GM19240 (cell line): ENCODE data around the gene PLCB4.

Source experiments
- DNase-seq: peaks from one replicate; pipeline ENCODE4 v3.0.0; 2011; ENCODE audit warnings: low spot score; ENCODE audit not compliant: insufficient read length

The PLCB4 gene

DNA sequence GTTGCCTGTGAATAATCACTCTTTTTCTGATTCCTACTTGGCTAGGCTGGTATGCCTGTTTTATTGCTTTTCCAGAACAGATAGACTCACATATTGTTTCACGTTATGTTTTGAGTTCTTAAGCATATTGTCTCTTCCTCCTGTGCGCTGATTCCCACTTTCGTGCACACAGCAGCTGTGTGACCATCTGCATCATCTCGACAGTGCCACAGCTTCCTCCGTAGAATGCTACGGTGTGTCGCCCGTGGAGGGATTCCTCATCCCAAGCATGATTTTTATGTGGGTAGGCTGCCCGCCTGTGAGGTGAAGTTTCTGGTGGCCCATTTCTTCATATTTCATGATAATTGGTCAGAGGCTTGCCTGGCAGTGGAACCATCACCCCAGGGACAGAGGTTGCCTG is 31.8 kb downstream of the PLCB4 start:
- no peak for DNase-seq

DNA sequence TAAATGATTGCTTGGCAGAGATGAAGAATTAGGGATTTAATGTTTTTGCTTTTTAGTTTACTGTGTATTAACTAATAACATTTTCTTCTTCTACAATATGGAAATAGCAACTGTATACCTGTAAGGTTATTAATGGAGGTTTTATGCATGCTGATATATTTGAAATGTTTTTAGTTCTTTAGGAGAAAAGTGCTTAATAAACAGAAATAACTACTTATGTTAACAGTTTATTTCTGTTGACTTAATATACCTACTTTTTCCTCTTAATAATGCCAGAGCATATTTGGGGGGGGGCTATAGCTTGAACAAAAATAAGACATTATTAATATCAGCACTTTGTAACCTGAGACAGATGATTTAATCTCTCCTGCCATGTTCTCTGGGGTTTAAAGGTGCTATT is 33.6 kb downstream of the PLCB4 start:
- DNase-seq, result no peak

DNA sequence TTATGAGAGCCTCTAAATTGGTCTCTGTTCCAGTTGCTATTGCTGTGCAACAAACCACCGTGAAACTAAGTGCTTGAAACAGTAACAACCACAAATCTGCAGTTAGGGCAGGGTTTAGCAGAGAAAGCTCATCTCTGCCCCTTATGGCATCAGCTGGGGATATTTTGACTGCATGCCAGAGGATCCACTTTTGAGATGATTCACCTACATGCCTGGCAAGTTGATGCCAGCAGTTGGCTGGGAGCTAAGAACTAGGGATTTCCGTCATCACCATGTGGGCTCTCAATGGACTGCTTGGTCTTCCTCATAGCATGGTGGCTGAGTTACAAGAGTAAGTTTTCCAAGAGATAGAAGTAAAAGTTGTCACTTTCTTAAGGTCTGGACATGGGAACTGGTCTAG is 35.1 kb downstream of the PLCB4 start:
- DNase-seq, result no peak

DNA sequence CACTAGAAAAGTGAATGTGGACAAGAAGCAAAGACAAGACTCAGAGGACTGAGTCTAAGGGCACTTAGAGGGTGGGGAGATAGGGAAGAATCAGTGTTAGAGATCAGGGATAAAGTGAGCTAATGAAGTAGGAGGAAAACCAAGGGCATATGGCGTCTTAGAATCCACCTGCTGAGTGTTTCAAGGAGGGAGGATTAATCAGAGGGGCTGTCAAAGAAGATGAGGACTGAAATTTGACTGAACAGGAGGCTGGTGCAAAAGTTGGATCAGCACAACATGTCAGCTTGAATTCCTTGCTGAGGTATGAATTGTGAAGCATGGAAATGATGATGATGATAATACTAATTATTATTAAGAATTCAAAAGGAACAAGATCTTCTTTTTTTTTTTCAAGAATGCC is 39.4 kb downstream of the PLCB4 start:
- no peak for DNase-seq

DNA sequence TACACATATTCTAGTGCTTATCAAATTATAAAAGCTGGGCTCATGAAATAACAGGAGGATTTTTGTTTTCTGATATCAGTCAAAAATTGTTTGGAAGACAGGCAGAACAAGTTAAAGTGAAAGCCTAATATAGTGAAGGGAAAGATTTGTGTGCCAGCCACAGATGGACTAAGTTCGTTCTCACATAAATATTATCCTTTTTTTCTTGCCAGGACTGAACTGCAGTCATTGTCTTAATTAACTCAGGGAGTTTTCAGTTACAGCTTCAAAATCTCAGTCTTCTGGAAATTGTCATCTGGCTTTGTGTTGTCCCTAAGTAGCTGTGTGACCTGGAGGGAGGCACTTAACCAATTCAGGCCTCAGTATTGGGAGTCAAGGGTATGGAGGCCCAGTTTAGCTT is 40.7 kb downstream of the PLCB4 start:
- no peak for DNase-seq

DNA sequence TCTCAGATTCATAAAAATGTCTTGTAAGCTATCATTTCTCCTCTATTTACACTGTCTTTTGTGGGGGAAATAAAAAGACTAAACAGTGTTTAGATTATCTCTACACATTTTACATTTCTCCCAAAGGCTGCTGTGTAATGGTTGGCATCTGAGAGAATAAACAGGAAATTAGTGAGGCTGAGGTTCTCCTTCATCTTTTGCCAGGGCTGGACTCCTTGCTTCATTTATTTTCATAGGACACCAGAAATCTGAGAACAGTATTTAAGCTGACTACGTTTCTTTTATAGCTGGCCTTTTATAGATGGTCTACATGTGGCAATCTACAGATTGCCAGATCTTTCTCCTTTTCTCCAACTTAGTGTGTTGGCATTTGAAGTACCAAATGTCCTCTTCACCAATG is 41.5 kb downstream of the PLCB4 start:
- DNase-seq, result no peak

DNA sequence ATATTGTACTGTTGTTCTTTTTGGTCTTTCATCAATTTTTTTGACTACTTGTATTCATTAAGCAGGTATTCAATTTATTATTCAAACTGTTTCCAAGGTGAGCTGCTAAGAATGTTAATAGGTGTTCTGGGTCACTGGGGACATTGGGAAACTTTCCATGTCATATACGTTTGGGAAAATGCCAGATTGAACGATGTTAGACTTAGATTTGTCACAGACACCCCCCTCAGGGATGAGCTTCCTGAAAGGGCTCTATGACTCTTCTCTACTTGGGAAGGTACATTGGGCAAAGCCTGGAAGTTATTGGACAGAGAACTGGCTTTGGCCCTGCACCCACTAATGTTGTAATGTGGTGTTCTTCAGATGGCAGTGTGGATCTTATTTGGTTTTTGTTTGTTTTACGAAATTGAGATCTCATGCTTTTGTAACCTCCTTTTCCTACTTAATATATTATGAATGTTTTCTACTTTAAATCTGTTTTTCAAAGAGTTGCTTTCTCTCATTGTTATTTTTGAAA is 42.1 kb downstream of the PLCB4 start:
- DNase-seq, result no peak

DNA sequence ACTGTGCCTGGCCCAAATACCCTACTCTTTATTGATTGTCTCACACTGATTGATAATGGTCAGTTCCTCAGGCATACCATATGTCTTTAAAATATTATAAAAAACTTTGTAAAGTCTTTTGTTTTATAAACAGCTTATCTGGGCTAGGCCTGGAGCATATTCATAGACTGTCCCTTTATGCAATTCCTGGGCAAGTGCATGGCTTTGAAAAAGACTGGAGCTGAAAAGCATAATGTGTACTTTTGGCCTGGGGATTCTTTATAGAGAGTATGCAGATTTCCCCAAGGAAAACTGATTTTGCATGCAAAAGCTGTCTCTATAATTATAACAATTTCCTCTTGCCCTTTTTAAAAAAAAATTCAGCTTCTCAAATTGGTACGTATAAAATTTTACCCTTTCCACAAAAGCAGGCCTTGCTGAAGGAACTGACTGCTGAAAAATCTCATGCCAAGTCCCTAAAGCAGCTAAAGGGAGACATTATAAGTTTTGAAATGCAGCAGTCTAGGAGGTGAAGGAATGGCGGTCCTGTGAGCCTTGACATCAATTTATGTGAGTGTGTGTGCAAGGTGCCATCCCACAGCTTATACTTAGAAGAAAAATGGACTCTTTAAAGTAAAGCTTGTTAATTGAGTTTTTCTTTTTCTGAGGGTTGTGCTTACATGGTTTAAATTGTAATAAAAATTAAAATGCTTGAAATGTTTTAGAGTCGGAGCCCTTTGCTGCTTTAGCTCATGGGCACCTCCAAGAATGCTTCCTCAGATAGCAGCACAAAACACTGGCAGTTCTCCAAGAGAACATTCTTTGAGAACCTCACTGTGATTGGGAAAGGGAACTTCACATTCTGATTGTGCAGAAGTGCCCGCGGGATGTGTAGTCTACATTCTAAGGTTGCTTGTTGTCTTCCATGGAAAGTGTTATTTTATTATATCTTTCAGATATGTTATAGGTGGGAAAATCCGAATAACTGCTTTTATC is 43.9 kb downstream of the PLCB4 start:
- DNase-seq, result no peak

DNA sequence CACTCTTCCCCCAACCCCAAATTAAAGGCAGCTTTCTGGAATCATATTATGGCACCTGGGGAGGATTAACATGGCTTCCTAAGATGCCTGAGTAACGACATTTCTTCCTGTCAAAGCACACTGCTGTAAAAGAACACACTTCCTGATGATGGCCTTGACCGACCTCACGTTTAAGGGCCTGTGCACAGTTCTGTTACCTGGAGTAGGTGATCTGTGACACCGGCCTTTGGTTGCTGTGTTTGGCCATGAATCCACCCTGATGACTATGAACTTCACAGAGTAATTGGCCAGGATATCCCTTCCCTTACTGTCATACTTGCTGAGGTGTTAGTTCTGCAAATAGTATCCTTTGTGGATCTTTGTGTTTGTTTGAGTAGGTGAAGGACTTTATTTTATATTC is 45.8 kb downstream of the PLCB4 start:
- DNase-seq, result no peak

DNA sequence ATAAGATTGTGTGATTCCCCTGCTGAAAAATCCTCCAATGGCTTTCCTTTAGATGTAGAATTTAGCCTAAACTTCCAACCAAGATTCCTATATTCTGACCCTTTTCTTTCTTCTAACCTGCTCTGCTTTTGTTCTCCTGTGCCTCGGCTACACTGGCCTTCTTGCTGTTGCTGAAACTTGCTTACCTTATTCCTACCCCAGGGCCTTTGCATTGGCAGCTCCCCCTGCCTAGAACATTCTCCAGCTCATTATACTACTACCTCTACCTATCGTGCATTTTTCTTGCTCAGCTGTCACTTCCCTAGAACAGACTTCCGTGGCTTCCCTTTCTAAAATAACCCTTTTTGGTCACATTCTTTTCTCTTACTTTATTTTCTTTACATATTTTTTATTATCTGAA is 48.7 kb downstream of the PLCB4 start:
- no peak for DNase-seq

DNA sequence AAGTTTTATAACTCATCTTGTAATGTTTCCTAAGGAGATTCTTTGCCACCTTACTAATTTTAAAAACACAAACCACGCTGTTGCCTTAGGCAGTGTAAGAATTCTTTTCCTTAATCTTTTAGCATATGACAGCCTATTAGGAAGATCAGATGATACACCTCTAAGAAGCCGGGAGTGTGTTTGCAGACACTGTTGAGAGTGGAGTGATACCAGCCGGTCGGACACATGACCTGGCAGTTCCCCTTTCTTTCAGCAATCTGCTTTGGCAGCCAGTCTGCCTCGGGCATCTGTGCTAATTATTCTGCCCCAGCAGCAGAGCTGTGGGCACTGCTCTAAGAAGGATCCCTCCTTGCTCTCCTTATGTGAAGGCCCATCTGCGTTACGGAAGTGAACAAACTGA is 50.9 kb downstream of the PLCB4 start:
- DNase-seq, result no peak

DNA sequence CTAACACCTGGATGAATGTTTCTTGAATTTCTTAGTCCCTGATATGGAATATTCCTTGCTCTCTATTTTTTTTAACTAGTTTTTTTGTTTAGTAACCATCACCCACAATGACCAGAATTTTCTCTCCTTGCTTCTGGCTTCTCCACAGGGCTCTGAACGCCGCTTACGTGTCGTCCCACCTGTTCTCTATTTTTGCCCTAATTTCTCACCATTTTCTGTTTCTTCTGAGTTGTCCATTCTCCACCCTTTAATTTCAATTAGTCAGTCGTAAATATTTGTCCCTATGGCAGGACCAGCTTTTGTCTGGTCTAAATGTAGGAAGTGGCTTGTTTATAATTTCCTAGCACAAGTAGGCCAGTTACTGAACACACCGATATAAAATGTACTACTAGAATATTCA is 52.3 kb downstream of the PLCB4 start:
- DNase-seq, result no peak

DNA sequence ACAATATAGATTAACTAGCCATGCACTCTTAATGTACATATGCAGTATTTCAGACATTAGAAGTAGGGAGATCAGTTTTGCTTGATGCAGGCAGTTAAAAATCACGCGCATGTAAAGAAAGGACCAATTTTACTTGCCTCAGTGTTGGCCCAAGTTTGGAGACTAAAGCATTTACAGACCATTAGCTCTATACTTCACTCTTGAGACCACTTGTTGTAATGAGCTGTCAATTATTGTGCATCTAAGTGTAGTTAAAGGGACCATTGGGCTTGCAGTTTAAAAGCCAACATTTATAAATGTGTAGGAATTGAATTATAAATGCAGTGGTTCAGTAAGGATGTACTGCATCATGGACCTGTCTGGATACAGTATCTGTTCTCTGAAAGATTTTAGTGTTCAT is 53.7 kb downstream of the PLCB4 start:
- DNase-seq, result no peak

DNA sequence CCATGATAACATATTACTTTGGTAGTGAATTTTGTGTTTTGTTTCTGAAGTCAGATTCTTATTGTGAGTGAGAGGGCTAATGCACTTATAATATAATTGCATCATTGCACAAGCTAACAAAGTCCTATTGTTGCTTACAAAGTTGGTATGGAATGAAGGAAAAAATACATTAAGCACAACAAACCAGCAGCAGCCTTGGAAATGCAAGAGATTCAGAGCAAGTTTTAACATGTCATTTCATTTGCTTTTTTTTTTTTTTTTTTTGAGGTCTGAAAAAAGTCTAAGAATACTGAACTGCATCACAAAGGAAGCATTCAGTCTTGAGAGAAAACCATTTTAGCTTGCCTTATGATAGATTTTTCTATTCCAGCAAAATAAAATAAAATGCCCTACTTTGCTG is 57.6 kb downstream of the PLCB4 start:
- DNase-seq, result no peak

DNA sequence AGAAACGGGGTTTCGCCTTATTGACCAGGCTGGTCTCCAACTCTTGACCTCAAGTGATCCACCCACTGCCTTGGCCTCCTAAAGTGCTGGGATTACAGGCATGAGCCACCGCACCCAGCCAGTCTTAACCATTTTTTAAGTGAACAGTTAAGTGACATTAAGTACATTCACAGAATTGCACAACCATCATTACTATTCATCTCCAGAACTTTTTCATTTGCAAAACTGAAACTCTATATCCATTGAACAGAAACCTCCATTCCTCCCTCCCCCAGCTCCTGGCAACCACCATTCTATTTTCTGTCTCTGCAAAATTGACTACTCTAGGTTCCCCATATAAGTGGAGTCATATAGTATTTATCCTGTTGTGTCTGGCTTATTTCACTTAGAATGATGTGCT is 59.7 kb downstream of the PLCB4 start:
- DNase-seq, result no peak

DNA sequence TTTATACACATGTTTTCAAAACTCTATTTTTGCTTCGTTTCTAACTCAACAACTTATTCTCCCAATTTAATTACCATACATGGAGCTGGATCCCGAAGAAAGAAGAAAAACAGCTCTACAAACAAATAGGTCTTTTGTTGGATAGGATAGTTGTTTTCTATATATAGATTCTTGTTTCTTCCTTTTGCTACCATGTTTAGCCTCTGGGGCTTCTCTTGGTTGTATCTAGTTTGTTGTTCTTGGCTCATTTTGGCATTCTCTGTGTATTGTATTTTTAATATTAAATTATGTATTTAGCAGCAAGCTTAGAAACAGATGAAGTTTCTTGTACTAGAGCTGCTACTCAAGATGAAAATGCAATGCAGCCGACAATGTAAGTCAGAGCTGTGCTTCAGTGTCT is 60.9 kb downstream of the PLCB4 start:
- no peak for DNase-seq

DNA sequence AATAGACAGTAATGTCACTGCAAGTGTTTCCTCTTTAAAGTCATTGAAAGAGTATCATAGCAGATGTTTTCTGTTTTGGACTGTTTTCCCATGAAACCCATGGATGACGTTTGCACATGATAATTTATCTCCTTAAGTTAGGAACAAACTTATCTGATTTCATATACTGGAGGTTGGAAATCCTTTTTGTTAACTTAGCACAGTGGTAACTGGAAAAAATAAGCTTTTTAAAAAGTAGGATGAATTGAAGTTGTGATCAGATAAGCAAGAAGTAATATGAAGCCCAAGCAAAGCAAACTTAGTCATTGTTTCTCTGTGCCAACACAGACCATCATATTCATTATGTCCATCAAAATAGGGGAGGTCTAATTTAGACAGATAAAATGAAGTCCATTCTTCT is 61.6 kb downstream of the PLCB4 start:
- no peak for DNase-seq

DNA sequence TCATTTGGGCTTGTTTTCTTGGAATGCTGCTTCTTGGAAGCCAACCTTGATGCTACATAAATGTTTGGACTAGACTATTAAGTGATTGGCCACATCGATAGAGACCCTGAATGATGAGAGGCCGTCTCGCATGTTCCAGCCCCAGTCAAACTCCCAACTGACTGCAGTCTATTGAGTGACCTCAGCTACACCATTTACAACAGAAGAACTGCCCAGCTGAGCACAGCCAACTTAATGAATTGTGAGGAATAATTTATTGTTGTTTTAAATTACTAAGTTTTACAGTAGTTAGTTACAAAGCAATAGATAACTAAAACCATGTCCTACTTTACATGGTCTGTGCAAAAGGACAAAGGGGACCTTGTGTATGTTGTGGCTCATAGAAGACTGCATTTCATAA is 63.0 kb downstream of the PLCB4 start:
- DNase-seq, result no peak

DNA sequence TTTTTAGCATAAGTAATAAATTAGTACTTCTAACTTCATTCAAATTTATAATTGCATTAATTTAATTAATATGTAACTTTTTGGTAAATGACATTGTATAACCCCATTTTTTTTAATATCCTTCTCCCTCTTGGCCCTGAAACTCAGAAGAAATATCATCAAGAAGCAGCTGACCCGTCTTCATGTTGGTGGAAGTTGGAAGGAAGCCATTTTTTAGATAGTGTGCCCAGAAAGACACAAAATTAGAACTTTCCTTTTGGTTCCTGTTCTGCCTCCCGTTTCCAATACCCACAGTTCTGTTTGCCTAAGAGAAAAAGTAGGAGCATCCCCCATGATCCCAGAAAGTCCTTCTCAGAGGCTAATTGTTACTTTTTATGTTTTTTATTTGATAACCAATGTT is 65.5 kb downstream of the PLCB4 start:
- no peak for DNase-seq

DNA sequence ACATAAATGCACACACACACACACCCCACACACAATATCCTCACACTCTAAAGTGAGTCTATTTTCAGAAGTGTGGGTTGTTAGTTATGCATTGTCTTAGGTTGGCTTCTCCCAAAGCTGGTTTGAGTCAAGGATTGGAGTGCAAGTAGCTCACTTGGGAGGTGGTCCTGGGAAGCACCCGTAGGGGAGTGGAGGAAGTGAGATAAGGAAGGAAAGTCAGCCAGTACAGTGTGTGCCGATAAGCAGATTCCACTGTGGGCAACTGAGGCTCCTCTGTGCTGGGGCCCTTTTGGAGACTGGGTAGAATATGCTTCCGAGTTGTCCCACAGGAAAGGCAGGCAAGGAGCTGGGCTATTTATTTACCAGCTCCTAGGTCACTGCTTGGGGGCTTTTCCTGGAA is 67.2 kb downstream of the PLCB4 start:
- DNase-seq, result no peak

DNA sequence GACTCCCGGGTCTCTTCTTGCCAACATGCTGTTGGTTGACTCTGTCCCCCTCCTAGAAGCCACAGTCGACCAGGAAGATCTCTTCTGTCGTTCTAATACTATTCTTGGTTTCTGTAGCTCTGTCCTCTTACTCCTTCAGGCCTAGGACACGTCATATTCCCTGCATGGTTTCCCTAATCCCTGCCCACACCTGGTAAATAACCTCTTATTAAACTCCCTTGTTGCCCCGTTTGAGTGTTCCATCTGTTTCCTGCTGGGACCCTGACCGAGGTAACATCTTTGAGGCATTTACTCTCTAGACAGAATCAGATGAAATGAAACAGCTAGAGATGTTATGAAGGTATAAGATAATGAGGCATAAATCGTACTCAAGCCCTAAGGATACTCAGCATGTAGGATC is 68.1 kb downstream of the PLCB4 start:
- no peak for DNase-seq

DNA sequence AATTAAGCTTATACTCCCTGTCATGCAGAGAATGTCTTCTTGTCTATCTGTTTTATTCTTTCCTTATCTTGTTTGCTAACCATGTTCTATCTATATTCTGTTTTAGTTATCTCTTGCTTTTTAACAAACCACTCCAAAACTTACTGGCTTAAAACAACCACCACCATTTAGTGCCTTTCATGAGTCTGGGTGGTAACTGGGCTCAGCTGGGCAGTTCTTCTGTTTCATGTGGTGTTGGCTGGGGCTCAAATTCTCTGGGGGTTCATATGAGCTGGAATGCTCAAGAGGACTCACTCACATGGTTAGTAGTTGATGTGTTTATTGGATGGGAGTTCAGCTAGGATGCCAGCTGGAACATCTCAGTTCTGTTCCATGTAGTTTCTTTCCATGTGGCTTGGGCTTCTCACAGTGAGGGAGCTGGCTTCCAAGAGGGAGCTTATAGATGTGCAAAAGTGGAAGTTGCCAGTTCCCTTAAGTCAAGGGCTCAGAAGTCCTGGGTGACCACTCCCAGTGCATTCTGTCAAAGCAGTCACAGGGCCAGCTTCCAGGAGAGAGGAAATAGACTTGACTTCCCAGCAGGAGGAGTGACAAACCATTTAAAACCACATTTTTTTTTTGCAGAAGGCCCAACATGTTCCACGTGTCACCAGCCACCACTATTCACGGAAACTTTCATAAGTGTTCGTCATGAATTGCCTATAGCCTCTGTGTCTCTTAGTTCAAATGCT is 70.4 kb downstream of the PLCB4 start:
- no peak for DNase-seq
